K562 (cell line): ENCODE data around the gene MACROD2. TPM values are rescaled to one million over a fixed set of nuclear protein-coding genes. Genes with fewer than 3 reads are reported as not detected.

Source experiments
- ARID4B ChIP-seq: sonication (generic); formaldehyde crosslinking; IDR thresholded peaks from 2 replicates; pipeline ENCODE4 v1.8.0; 2022; ENCODE audit warnings: mild to moderate bottlenecking, missing genetic modification reagents
- BRCA1 ChIP-seq, 2 experiments: fragments of 450-650 bp in 1 of 2; sonication (generic) in 1 of 2; formaldehyde crosslinking in 1 of 2; IDR thresholded peaks; 2 replicates each; pipeline versions ENCODE4 v1.5.0 to v1.6.1; 2017 to 2020; ENCODE audit warnings: mild to moderate bottlenecking in 1 of 2, missing genetic modification reagents in 1 of 2
- MYBL2 ChIP-seq, 2 experiments: fragments of 450-650 bp in 1 of 2; sonication (generic) in 1 of 2; formaldehyde crosslinking in 1 of 2; IDR thresholded peaks; 2 replicates each; pipeline versions ENCODE4 v1.6.1 to v1.8.1; 2017 to 2022; ENCODE audit warnings: borderline replicate concordance in 1 of 2, inconsistent platforms in 1 of 2, low read depth in 1 of 2, mild to moderate bottlenecking in 1 of 2, missing genetic modification reagents in 1 of 2, moderate library complexity in 1 of 2
- PCBP1 ChIP-seq: fragments of 200-400 bp; formaldehyde crosslinking; IDR thresholded peaks from 2 replicates; pipeline ENCODE4 v1.6.1; 2018; ENCODE audit warnings: mild to moderate bottlenecking, low read depth, low read length; ENCODE audit not compliant: poor library complexity, severe bottlenecking
- ZNF175 ChIP-seq: fragments of 200-800 bp; sonication (Bioruptor generic); IDR thresholded peaks from 2 replicates; pipeline ENCODE4 v1.6.1; 2016; ENCODE audit warnings: low read depth, mild to moderate bottlenecking, missing genetic modification characterization, missing compliant biosample characterization
- ZNF184 ChIP-seq: sonication (generic); formaldehyde crosslinking; IDR thresholded peaks from 2 replicates; pipeline ENCODE4 v1.5.0; 2020; ENCODE audit warnings: missing genetic modification reagents
- ZNF717 ChIP-seq: fragments of 250-450 bp; sonication (Bioruptor Pico); IDR thresholded peaks from 2 replicates; pipeline ENCODE4 v1.5.0; 2021
- polyA plus RNA-seq, 8 experiments: library from polyadenylated mRNA; depleted of rRNA in 4 of 8; stranded (reverse) in 5 of 8; unstranded in 3 of 8; fragments of >200 nt; fragmentation: Nextera tagmentation in 2 of 8; fragmentation: Illumina TruSeq in 1 of 8; extraction: Ambion mirVana in 2 of 8; extraction: Trizol in 1 of 8; gene quantifications; 2 replicates each; pipeline versions ENCODE4 v1.2.1 to v1.2.3, GENCODE V29; 2011 to 2014; ENCODE audit warnings: inconsistent platforms in 1 of 8, missing spikeins in 1 of 8
- total RNA-seq, 7 experiments: library from RNA; depleted of rRNA in 6 of 7; stranded (reverse); fragments of >200 nt in 6 of 7; fragmentation: Illumina TruSeq in 2 of 7; extraction: Trizol in 2 of 7; gene quantifications; 2 replicates each; pipeline versions ENCODE4 v1.2.1 to v1.2.3, GENCODE V29; 2011 to 2021; ENCODE audit warnings: low replicate concordance in 1 of 7

MACROD2 gene
- total and polyA plus RNA-seq, 9 of the 15 experiments (the other 6 are each of a cell fraction or from before 2014, with no cell fraction given), result not detected

DNA sequence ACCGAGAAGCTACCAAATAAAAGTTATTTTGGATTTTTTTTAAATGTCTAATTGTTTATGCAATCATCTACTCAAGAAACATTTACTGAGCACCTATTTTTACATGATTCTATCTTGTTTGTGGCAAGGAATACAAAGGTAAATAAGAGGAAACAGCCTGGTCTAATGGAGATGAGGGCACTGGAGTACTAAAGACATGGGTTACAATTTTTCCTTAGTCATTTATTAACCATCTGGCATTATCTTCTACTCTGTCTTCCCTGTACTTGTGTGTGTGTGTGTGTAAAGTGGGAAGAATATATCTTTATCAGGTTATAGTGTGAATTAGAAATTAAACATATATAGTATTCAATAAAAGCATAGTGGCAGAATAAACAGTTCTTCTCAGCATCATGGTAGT lies 797.6 kb downstream of the MACROD2 start (continued):
- TF ChIP-seq ZNF717 (CRISPR knock-in tag) (no peak), PCBP1 (no peak), ZNF184 (no peak), BRCA1 (IDR thresholded peaks at IDR 0.05) (no peak), BRCA1 (CRISPR knock-in tag; IDR thresholded peaks at IDR 0.05) (no peak), ZNF175 (CRISPR knock-in tag) (no peak), ARID4B (CRISPR knock-in tag) (no peak), MYBL2 (IDR thresholded peaks at IDR 0.05; ENCODE audit: low read depth) (no peak), MYBL2 (CRISPR knock-in tag; IDR thresholded peaks at IDR 0.05; ENCODE audit: borderline replicate concordance) (no peak)
